Measurements from ENCODE around the gene MPPE1. TPM values are rescaled to one million over a fixed set of nuclear protein-coding genes. Genes with fewer than 3 reads are reported as not detected.

The MPPE1 gene
- total and polyA plus RNA-seq, 2 donors from 2014 or later, result 48.1 to 71.8 TPM

DNA sequence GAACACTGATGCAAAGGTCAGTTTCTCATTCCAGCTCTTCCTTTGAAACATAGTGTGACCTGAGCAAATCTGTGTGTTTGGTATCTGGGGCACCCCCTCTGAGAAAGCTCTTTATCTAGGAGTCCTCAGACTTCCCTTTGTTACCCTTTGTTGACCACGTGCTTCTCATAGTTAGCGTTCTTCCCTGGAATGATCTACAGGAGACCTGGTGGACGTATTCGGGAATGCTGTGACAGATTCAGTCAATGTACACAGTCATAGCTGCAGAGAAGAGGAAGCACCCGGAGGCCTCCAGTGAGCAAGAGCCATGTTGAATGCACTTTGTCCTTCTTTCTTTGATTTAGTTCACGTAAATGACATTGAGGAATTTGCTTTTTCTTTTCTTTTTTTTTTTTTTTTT, 67.6 kb downstream of the MPPE1 start:
- no peaks in the 10 kb centered on the region for H3K36me3 ChIP-seq (ENCODE audit: control insufficient read depth in 2 of 3, insufficient read depth in 3 of 3, low read length in 3 of 3)
- H3K4me3 ChIP-seq (ENCODE audit: low read length in 3 of 3), result no peak overlapping the region
- no peaks in the 10 kb centered on the region for H3K27me3 ChIP-seq (ENCODE audit: control insufficient read depth, insufficient read depth, low read length)
- no peaks in the 10 kb centered on the region for H3K4me1 ChIP-seq (ENCODE audit: control insufficient read depth in 2 of 3, insufficient read depth in 2 of 3, low read depth in 1 of 3, low read length in 3 of 3)
- intact Hi-C loops (cut with DNase I), result no loop called here
- FAIRE-seq, result no peak
- TF ChIP-seq, protein P1, sequence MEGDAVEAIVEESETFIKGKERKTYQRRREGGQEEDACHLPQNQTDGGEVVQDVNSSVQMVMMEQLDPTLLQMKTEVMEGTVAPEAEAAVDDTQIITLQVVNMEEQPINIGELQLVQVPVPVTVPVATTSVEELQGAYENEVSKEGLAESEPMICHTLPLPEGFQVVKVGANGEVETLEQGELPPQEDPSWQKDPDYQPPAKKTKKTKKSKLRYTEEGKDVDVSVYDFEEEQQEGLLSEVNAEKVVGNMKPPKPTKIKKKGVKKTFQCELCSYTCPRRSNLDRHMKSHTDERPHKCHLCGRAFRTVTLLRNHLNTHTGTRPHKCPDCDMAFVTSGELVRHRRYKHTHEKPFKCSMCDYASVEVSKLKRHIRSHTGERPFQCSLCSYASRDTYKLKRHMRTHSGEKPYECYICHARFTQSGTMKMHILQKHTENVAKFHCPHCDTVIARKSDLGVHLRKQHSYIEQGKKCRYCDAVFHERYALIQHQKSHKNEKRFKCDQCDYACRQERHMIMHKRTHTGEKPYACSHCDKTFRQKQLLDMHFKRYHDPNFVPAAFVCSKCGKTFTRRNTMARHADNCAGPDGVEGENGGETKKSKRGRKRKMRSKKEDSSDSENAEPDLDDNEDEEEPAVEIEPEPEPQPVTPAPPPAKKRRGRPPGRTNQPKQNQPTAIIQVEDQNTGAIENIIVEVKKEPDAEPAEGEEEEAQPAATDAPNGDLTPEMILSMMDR (IDR thresholded peaks at IDR 0.05; ENCODE audit: borderline replicate concordance, extremely low read depth, insufficient read depth), result no peak
- H3K27ac ChIP-seq (ENCODE audit: low read depth in 2 of 2, low read length in 2 of 2), result no peak overlapping the region
- no peaks in the 10 kb centered on the region for H3K9me3 ChIP-seq (ENCODE audit: control insufficient read depth in 2 of 3, insufficient read depth in 1 of 3, low read length in 3 of 3)
- H3K9ac ChIP-seq (ENCODE audit: low read length in 3 of 3), result no peak overlapping the region
- DNase-seq, result no peak

DNA sequence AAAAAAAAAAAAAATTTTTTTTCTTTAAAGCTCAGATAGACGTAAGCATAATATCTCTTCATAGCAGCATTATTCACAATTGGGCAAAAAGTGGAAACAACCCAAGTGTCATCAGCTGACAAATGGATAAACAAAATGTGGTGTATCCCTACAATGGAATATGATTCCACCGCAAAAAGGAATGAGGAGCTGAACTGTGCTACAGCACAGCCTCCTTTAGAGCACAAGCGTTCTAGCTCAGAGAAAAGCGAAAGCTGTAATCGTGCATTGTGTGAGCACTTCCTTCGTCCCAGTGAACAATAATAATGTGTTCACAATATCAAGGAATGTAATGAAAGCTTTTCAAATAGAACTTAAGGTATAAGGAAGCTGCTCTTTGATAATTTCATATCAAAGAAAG, 68.6 kb downstream of the MPPE1 start:
- H3K36me3 ChIP-seq (ENCODE audit: control insufficient read depth in 2 of 3, insufficient read depth in 3 of 3, low read length in 3 of 3), result no peaks in the 10 kb centered on the region
- TF ChIP-seq, protein P1 (IDR thresholded peaks at IDR 0.05; ENCODE audit: borderline replicate concordance, extremely low read depth, insufficient read depth), result no peak
- no peaks in the 10 kb centered on the region for H3K9me3 ChIP-seq (ENCODE audit: control insufficient read depth in 2 of 3, insufficient read depth in 1 of 3, low read length in 3 of 3)
- no peak overlapping the region for H3K4me3 ChIP-seq (ENCODE audit: low read length in 3 of 3)
- H3K27ac ChIP-seq (ENCODE audit: low read depth in 2 of 2, low read length in 2 of 2), result no peak overlapping the region
- no peak for FAIRE-seq
- no peaks in the 10 kb centered on the region for H3K27me3 ChIP-seq (ENCODE audit: control insufficient read depth, insufficient read depth, low read length)
- no peaks in the 10 kb centered on the region for H3K4me1 ChIP-seq (ENCODE audit: control insufficient read depth in 2 of 3, insufficient read depth in 2 of 3, low read depth in 1 of 3, low read length in 3 of 3)
- DNase-seq, result no peak
- H3K9ac ChIP-seq (ENCODE audit: low read length in 3 of 3), result no peak overlapping the region
- intact Hi-C loops (cut with DNase I), result no loop called here

DNA sequence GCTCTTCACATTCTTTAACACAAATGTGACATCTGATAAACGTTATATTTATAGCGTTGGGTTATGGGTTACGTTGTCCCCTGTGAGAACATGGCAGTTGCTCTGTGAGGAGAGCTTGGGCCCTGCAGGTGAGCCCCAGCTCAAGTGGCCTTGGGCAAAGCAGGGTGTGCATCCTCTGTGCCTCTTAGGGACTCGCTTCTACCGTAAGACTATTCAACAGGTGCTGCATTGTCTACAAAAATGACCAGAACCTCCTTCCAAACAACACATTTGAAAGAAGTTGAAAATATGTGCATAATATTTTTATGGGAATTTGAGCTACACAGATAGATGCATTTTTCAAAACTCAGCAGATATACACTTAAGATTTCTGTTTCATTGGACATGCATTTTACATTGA, 73.3 kb downstream of the MPPE1 start:
- Histone ChIP-seq H3K9ac (ENCODE audit: low read length in 3 of 3) (no peak overlapping the region), H3K4me3 (ENCODE audit: low read length in 3 of 3) (no peak overlapping the region), H3K9me3 (ENCODE audit: control insufficient read depth in 2 of 3, insufficient read depth in 1 of 3, low read length in 3 of 3) (no peaks in the 10 kb centered on the region), H3K27me3 (ENCODE audit: control insufficient read depth, insufficient read depth, low read length) (no peaks in the 10 kb centered on the region), H3K36me3 (ENCODE audit: control insufficient read depth in 2 of 3, insufficient read depth in 3 of 3, low read length in 3 of 3) (no peaks in the 10 kb centered on the region), H3K4me1 (ENCODE audit: control insufficient read depth in 2 of 3, insufficient read depth in 2 of 3, low read depth in 1 of 3, low read length in 3 of 3) (no peaks in the 10 kb centered on the region), H3K27ac (ENCODE audit: low read depth in 2 of 2, low read length in 2 of 2) (no peak overlapping the region)
- intact Hi-C loops (cut with DNase I), result no loop called here
- TF ChIP-seq, protein P1 (IDR thresholded peaks at IDR 0.05; ENCODE audit: borderline replicate concordance, extremely low read depth, insufficient read depth), result no peak
- DNase-seq, result no peak
- FAIRE-seq, result no peak

Other genes starting within 250 kb of the MPPE1 start
- gene GNAL, start 219.1 kb downstream of the MPPE1 start, total RNA-seq, result 9.7 TPM
- 1.8 TPM for gene GNAL, start 219.1 kb downstream of the MPPE1 start, polyA plus RNA-seq (ENCODE audit: insufficient read depth, low read depth, low replicate concordance)
- gene CHMP1B, start 56.9 kb downstream of the MPPE1 start, total RNA-seq, result 47.4 TPM
- 34.5 TPM for gene CHMP1B, start 56.9 kb downstream of the MPPE1 start, polyA plus RNA-seq (ENCODE audit: insufficient read depth, low read depth, low replicate concordance)
- gene IMPA2, start 73.2 kb upstream of the MPPE1 start, total RNA-seq, result 157 TPM
- 348 TPM for gene IMPA2, start 73.2 kb upstream of the MPPE1 start, polyA plus RNA-seq (ENCODE audit: insufficient read depth, low read depth, low replicate concordance)
- gene ANKRD62, start 185.5 kb upstream of the MPPE1 start, total RNA-seq, result not detected
- not detected for gene ANKRD62, start 185.5 kb upstream of the MPPE1 start, polyA plus RNA-seq (ENCODE audit: insufficient read depth, low read depth, low replicate concordance)